Measurements from ENCODE around the gene SYT14.
"Not testable (repeated sequence)": the region's sequence is repeated elsewhere in the genome, so short reads cannot be mapped to it uniquely, and the experiment has no call there.

Gene SYT14

DNA sequence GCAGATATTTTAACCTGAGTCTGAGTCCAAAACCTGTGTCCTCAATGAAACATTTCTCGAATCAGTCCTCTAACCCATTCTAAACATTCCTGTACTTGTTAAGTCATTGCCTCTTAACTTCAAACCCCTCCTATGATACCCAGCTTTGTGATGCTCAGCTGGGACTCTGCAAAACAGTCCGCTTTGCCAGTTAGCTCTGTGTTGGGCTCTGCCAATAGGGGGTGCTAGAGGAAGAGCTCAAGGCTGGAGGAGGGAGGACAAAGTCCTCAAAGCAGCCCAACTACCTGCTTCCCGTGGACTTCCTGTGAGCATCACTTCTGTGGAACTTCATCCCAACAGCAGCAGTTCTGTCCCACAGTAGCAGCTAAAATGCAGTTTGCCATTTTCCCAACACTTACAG lies 38.1 kb upstream of the SYT14 start:
- Histone ChIP-seq H3K27ac (no peak overlapping the region), H3K9ac (ENCODE audit: insufficient read length) (no peak overlapping the region), H3K9me3 (ENCODE audit: low read depth, low read length) (no peaks in the 10 kb centered on the region), H3K36me3 (ENCODE audit: insufficient read depth, low read length) (no peaks in the 10 kb centered on the region), H3K4me3 (no peak overlapping the region)
- no peak for DNase-seq (ENCODE audit: low read depth, low spot score)
- TF ChIP-seq EZH2 (IDR thresholded peaks at IDR 0.05), result no peak
- TF ChIP-seq FOXP2 (optimal IDR thresholded peaks at IDR 0.05; ENCODE audit: control extremely low read depth, extremely low read length, insufficient read depth), result no peak
- TF ChIP-seq POLR2AphosphoS5 (IDR thresholded peaks at IDR 0.05; ENCODE audit: borderline replicate concordance, low read depth, low read length), result no peak

DNA sequence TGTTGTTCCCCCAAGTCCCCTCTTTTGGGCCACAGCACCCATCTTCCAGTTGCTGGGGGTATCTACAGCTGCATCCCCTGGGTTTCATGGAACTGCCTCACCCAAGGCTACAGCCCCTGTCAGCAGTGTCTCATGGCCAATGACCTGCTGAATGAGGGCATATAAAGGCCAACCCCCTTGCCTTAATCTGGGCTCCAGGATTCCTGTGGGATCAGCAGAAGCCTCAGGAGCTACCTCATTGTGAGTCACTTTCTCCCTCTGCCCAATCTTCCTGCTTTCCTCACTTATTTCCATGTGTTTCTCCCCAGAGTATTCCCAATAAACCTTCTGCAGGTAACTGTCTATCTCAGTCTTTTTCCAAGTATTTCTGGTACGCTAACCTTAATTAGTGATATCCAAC lies 37.3 kb upstream of the SYT14 start:
- DNase-seq (ENCODE audit: low read depth, low spot score), result no peak
- Histone ChIP-seq H3K4me3 (no peak overlapping the region), H3K9ac (ENCODE audit: insufficient read length) (no peak overlapping the region), H3K9me3 (ENCODE audit: low read depth, low read length) (no peaks in the 10 kb centered on the region), H3K27ac (no peak overlapping the region), H3K36me3 (ENCODE audit: insufficient read depth, low read length) (no peaks in the 10 kb centered on the region)
- no peak for TF ChIP-seq FOXP2 (optimal IDR thresholded peaks at IDR 0.05; ENCODE audit: control extremely low read depth, extremely low read length, insufficient read depth)

DNA sequence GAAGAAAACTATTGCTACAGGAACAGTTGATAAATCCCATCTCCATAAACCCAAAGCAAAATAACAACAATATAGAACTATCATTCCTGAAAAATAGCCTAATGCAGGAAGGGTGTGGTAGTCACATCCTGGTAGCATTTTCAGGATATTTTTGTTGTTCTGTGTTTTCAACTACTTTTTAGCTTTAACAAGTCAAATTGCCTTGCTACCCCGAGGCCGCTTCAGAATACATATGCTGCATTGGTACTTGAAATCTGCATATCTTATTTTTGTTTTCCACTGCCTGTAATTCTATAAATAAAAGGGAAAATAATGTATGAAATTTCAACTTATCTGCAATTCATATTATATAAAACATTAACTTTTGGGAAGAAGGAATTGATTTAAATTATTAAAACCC lies 36.8 kb upstream of the SYT14 start:
- no peak overlapping the region for H3K27ac ChIP-seq

DNA sequence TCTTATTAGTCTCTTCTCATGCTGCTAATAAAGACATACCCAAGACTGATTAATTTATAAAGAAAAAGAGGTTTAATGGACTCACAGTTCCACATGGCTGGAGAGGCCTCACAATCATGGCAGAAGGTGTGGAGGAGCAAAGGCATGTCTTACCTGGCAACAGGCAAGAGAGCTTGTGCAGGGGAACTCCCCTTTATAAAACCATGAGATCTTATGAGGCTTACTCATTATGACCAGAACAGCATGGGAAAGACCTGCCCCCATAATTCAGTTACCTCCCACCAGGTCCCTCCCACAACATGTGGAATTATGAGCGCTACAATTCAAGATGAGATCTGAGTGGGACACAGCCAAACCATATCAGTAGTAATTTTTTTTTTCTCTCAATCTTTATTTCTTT lies 33.2 kb upstream of the SYT14 start:
- H3K9ac ChIP-seq (ENCODE audit: insufficient read length); H3K27ac ChIP-seq; H3K4me3 ChIP-seq; H3K36me3 ChIP-seq (ENCODE audit: insufficient read depth, low read length); DNase-seq (ENCODE audit: low read depth, low spot score); H3K9me3 ChIP-seq (ENCODE audit: low read depth, low read length): not testable (repeated sequence)

More for the DNA sequence above, 36.8 kb upstream of the SYT14 start:
- no peak overlapping the region for H3K4me3 ChIP-seq
- H3K9ac ChIP-seq (ENCODE audit: insufficient read length), result no peak overlapping the region
- H3K36me3 ChIP-seq (ENCODE audit: insufficient read depth, low read length), result no peaks in the 10 kb centered on the region
- no peaks in the 10 kb centered on the region for H3K9me3 ChIP-seq (ENCODE audit: low read depth, low read length)
- no peak for DNase-seq (ENCODE audit: low read depth, low spot score)
- TF ChIP-seq FOXP2 (optimal IDR thresholded peaks at IDR 0.05; ENCODE audit: control extremely low read depth, extremely low read length, insufficient read depth), result no peak
- no peak for TF ChIP-seq POLR2AphosphoS5 (IDR thresholded peaks at IDR 0.05; ENCODE audit: borderline replicate concordance, low read depth, low read length)
- TF ChIP-seq EZH2 (IDR thresholded peaks at IDR 0.05), result no peak

DNA sequence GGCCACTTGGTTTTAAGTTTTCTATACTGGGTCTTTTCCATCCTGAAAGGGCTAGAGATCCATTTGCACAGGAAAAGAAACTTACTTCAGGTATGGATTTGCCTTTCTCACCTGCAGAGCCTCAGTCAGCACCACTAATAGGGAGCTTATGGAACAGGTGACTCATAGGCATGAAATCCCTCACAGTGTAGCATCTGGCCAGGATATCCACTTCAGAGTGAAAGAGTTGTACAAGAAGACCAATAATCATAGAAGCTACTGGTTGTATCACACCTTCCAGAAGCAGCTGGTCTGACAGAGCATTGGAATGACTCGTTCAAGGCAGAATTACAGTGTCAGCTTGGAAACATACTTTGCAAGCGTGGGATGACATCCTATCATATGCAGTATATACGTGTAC lies 26.3 kb upstream of the SYT14 start:
- TF ChIP-seq FOXP2 (optimal IDR thresholded peaks at IDR 0.05; ENCODE audit: control extremely low read depth, extremely low read length, insufficient read depth), result no peak
- TF ChIP-seq POLR2AphosphoS5 (IDR thresholded peaks at IDR 0.05; ENCODE audit: borderline replicate concordance, low read depth, low read length), result no peak
- no peak for TF ChIP-seq EZH2 (IDR thresholded peaks at IDR 0.05)
- Histone ChIP-seq H3K27ac (no peak overlapping the region), H3K9me3 (ENCODE audit: low read depth, low read length) (no peaks in the 10 kb centered on the region), H3K9ac (ENCODE audit: insufficient read length) (no peak overlapping the region), H3K4me3 (no peak overlapping the region), H3K36me3 (ENCODE audit: insufficient read depth, low read length) (no peaks in the 10 kb centered on the region)
- DNase-seq (ENCODE audit: low read depth, low spot score), result no peak

DNA sequence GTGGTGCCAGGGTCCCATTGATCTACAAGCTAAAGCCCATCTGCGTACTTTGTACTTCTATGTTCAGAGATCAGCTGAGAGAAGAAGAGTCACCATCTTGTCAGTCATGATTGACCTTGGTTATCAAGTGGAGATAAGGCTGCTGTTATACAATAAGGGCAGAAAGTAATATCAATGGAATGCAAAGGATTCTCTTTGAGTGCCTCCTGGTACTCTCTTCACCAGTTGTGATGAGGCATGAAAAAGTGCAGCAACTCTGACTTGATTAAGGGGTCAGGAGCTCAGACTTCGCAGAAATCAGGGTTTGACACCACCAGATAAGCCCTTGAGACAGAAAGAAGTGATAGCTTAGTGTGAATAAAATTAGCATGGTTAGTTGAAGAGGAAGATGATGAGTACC lies 25.7 kb upstream of the SYT14 start:
- H3K9ac ChIP-seq (ENCODE audit: insufficient read length), result no peak overlapping the region
- H3K9me3 ChIP-seq (ENCODE audit: low read depth, low read length), result no peaks in the 10 kb centered on the region
- DNase-seq (ENCODE audit: low read depth, low spot score), result no peak
- H3K36me3 ChIP-seq (ENCODE audit: insufficient read depth, low read length), result no peaks in the 10 kb centered on the region
- H3K4me3 ChIP-seq, result no peak overlapping the region
- no peak overlapping the region for H3K27ac ChIP-seq
- no peak for TF ChIP-seq FOXP2 (optimal IDR thresholded peaks at IDR 0.05; ENCODE audit: control extremely low read depth, extremely low read length, insufficient read depth)
- no peak for TF ChIP-seq POLR2AphosphoS5 (IDR thresholded peaks at IDR 0.05; ENCODE audit: borderline replicate concordance, low read depth, low read length)
- no peak for TF ChIP-seq EZH2 (IDR thresholded peaks at IDR 0.05)

DNA sequence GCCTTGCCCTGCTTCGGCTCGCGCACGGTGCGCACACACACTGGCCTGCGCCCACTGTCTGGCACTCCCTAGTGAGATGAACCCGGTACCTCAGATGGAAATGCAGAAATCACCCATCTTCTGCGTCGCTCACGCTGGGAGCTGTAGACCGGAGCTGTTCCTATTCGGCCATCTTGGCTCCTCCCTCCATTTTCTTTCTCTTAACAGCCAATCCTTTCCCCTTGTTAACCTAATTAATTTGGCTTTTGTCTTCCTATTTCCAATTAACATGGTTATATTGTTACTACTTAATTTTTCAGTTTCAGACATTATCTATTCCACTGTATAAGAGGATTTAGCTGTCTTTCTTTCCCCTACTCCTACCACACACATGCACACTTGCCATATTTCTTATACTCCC lies 18.4 kb upstream of the SYT14 start:
- not testable (repeated sequence) for DNase-seq (ENCODE audit: low read depth, low spot score); H3K27ac ChIP-seq; H3K9ac ChIP-seq (ENCODE audit: insufficient read length)

DNA sequence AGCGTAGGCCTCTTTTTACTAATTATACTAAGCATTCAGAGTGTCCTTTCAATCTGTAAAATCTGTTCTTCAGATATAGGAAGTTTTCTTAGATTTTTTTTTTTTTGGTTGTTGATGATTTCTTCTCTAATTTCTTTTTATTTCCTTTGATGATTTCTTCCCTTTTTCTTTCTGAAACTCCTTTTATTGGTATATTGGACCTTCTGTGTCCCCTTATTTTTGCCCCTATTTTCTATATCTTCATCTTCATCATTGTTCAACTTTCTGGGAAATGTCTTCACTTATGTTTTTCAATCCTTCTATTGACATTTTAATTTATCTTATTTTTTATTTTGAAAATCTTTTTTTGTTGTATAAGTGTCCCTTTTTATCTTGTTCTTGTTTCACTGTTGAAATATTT lies 17.2 kb upstream of the SYT14 start:
- Histone ChIP-seq H3K9ac (ENCODE audit: insufficient read length) (no peak overlapping the region), H3K27ac (no peak overlapping the region), H3K4me3 (no peak overlapping the region), H3K36me3 (ENCODE audit: insufficient read depth, low read length) (no peaks in the 10 kb centered on the region), H3K9me3 (ENCODE audit: low read depth, low read length) (no peaks in the 10 kb centered on the region)
- no peak for DNase-seq (ENCODE audit: low read depth, low spot score)
- TF ChIP-seq POLR2AphosphoS5 (IDR thresholded peaks at IDR 0.05; ENCODE audit: borderline replicate concordance, low read depth, low read length) (no peak), FOXP2 (optimal IDR thresholded peaks at IDR 0.05; ENCODE audit: control extremely low read depth, extremely low read length, insufficient read depth) (no peak), EZH2 (IDR thresholded peaks at IDR 0.05) (no peak)

More for the DNA sequence above, 18.4 kb upstream of the SYT14 start:
- not testable (repeated sequence) for H3K9me3 ChIP-seq (ENCODE audit: low read depth, low read length); H3K4me3 ChIP-seq; H3K36me3 ChIP-seq (ENCODE audit: insufficient read depth, low read length)

DNA sequence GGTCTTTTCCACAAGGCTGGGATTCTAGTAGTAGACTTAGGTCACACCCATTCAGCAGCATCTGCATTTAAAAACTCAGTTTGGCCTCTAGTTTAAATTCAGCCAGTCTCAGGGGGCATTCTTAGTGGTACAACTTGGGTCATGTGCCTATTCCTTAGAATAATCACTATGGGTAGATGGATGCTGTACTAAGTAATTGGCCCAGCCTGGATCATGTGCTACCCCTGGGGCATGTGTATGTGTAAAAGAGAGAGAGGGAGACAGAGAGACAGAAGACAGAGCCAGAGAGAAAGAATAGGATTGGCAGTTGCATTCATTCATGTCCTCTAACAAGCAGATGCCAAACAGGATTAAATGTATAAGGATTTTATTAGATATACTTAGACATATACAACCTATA lies 13.6 kb upstream of the SYT14 start:
- no peak overlapping the region for H3K9ac ChIP-seq (ENCODE audit: insufficient read length)
- DNase-seq (ENCODE audit: low read depth, low spot score), result no peak
- H3K36me3 ChIP-seq (ENCODE audit: insufficient read depth, low read length), result no peaks in the 10 kb centered on the region
- no peak overlapping the region for H3K4me3 ChIP-seq
- TF ChIP-seq EZH2 (IDR thresholded peaks at IDR 0.05), result no peak
- no peak for TF ChIP-seq POLR2AphosphoS5 (IDR thresholded peaks at IDR 0.05; ENCODE audit: borderline replicate concordance, low read depth, low read length)
- TF ChIP-seq FOXP2 (optimal IDR thresholded peaks at IDR 0.05; ENCODE audit: control extremely low read depth, extremely low read length, insufficient read depth), result no peak
- H3K9me3 ChIP-seq (ENCODE audit: low read depth, low read length), result no peaks in the 10 kb centered on the region
- no peak overlapping the region for H3K27ac ChIP-seq

Measured in SK-N-MC (cell line).